Mammary epithelial cell (primary cell): ENCODE measurements around the gene CANT1.

Source experiments
- EZH2 ChIP-seq: IDR thresholded peaks from 2 replicates; pipeline ENCODE4 v1.6.1; 2012; ENCODE audit warnings: low read length, inconsistent platforms, borderline replicate concordance
- TF ChIP-seq, protein P1 (sequence below), 2 donors: IDR thresholded peaks in 1 of 2; conservative IDR thresholded peaks in 1 of 2; 2 replicates each; pipeline ENCODE4 v1.5.1; 2011 to 2012; ENCODE audit warnings: inconsistent platforms in 2 of 2, low read length in 2 of 2, mild to moderate bottlenecking in 2 of 2, control low read depth in 1 of 2, low read depth in 1 of 2; ENCODE audit not compliant: insufficient read depth in 1 of 2; ENCODE audit errors: extremely low read depth in 1 of 2

DNA sequence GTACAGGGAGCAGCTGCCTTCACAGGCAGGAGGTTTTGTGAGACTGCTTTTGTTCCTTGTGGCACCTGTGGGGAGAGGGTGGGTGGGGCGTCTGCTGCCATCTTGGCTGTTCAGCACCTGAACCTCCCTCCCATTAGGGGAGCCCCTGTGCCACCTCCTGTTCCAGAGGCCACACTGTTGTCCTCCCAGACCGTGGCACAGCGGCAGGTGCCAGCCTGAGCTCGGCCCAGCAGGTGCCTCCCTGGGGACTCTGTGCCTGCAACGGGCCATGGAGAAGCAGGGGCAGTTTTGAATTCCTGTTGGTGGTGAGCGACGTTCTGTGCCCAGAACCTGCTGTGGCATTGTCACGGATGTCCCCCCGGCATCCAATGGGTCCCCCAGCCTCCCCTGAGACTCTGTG, 39.7 kb downstream of the CANT1 start:
- TF ChIP-seq, protein P1, sequence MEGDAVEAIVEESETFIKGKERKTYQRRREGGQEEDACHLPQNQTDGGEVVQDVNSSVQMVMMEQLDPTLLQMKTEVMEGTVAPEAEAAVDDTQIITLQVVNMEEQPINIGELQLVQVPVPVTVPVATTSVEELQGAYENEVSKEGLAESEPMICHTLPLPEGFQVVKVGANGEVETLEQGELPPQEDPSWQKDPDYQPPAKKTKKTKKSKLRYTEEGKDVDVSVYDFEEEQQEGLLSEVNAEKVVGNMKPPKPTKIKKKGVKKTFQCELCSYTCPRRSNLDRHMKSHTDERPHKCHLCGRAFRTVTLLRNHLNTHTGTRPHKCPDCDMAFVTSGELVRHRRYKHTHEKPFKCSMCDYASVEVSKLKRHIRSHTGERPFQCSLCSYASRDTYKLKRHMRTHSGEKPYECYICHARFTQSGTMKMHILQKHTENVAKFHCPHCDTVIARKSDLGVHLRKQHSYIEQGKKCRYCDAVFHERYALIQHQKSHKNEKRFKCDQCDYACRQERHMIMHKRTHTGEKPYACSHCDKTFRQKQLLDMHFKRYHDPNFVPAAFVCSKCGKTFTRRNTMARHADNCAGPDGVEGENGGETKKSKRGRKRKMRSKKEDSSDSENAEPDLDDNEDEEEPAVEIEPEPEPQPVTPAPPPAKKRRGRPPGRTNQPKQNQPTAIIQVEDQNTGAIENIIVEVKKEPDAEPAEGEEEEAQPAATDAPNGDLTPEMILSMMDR (conservative IDR thresholded peaks at IDR 0.05 in 1 of 2, IDR thresholded peaks at IDR 0.05 in 1 of 2; ENCODE audit: extremely low read depth in 1 of 2, insufficient read depth in 1 of 2, low read depth in 1 of 2, low read length in 2 of 2), result no peak
- TF ChIP-seq EZH2, result no peak
